NCI-H128 (cell line): ENCODE results near the gene ATG16L1.

Source experiments
- DNase-seq: peaks from one replicate; lab custom pipeline; 2025; ENCODE audit not compliant: unreplicated experiment; lab: John Stamatoyannopoulos, UW

Gene ATG16L1

DNA sequence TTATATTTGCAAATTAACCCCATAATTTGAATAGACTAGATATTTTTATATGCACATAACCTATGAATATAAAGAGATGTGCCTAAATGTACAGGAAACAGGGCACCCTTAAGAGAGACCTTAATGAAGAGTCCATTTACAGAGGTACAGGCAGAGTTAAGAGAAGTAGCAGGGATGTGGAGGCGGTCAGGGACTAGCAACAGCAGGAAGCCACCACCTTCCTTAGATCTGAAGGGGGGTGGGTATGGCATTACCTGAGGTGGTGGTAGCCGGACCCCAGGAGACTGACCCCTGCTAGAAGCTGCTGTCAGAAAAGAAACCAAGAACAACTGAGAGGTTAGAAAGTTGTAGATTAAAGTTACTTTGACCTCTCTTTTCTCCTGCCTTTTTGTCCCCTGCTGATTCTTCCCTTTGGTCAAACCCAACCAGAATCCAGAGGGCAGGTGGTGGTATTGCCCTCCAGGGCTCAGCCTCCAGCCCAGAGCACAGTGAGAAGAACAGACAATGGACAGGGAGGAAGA is 24.9 kb upstream of the ATG16L1 start:
- DNase-seq, result no peak

DNA sequence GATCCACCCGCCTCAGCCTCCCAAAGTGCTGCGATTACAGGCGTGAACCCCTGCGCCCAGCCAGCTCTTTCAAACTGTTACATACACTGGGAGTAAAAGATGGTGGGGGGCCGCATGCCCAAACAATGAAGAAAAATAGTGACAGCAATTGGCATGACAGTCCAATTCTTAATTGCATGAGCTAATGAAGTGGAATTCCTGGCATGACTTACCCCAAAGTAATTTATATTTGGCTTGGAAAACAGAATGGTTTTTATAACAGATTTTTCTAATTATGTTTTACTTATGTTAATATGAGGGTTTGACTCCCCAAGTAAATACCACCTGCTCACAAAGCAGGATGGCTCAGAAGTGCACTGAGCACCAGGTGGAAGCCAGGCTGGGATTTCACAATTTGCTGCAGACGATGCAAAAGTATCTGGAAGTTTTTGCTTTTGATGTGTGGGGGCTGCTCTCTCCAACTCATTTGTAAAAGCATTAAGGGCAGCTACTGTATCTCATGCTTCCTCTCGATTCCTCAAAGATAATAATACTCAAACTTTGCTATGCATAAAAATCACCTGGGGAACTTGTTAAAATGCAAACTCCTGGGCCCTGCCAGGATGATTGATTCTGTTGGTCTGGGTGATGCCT is 24.0 kb upstream of the ATG16L1 start:
- DNase-seq, result no peak

DNA sequence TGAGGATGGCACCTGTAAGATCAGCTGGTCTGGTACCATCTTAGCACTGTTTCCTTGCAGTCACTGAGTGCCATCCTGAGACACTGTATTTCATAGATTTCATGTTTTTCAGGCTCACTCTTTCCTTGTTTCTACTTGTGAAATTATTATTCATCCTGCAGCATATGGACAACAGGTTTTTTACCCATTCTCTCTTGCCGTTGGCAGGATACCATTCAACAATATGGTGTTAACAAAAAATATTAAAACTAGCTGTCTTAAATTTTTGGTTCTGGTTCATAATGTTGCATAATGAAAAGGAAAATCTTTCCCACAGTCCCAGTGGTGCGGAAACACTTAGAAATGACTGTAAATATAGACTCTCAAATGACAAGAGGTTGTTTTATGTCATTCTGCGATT is 23.1 kb upstream of the ATG16L1 start:
- DNase-seq, result no peak

DNA sequence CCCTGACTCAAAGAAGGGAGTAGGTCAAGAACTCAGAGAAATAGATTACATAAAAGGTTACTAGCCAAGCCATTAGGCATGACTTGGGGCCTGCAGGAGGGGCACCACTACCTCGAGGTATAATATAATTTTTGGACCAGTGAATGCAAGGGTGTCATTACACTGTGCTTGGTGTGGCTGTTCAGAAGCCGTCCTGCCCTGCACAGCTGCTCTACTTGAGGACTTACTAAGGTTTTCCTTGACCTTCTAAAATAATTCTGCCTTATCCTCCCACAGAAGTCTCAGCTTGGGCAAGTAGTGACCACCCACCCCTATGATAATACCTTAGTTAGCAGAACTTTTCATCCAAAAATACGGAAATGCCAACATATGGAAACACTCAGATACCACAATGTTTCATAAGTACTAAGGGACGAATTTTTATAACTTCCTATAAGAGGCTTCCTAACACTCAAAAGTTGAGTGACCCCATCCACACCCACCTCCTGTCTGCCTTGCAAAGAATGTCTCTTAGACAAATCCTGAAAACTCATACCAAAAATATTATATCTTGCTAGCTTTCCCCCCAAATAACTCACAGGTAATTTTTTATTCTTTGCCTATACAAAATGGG is 17.7 kb upstream of the ATG16L1 start:
- no peak for DNase-seq

DNA sequence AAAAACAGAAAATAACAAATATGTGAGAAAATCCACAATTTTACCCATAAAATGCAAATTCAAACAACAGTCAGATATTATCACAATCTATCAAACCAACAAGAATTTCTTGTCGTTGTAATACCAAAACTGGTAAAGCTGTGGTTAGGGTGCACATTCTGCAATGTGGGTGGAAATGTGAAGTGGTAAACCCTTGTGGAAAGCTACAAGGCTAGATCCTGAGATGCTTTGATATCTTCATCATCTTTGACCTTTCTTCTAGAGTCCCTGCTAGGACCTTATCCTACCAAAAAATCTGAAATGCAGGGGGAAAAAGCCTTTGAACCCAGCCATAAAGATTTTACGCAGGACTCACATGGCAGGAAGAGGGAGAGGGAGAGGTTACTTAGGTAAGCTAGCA is 17.2 kb upstream of the ATG16L1 start:
- no peak for DNase-seq

DNA sequence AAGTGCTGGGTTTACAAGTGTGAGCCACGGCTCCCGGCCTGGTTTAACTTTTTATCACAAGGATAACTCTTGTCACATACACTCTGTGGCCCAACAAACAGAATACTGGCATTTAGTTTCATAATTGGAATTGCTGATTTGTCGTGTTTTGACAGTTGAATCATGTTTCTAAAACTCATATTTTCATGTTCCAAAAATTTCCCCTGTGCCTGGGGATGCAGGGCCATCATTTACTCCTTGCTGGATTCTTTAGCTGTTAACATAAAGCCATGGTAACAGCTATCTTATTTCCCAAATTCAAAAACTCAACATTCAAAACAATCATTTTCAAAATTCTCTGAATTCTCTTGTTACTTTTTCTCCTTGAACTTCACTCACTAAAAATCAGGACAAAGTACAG is 16.5 kb upstream of the ATG16L1 start:
- no peak for DNase-seq

DNA sequence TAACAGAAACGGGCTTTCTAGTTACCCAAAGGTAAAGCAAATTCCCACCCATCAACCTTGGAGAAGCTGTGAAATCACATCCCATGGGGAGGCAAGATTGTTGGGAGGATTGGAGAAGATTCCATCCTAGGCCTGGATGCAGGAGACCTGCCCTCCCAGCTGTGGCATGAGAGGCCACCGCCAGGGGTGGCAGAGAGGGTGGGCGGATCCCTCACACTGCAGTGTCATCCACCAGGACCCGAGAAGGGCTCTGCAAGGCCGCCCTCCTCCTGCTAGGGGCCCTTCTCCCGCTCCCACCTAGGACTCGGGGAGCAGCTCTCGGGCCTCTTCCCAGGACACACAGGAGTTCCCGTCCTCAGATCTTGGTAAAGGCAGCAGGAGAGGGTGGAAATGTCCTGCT is 15.5 kb upstream of the ATG16L1 start:
- no peak for DNase-seq

DNA sequence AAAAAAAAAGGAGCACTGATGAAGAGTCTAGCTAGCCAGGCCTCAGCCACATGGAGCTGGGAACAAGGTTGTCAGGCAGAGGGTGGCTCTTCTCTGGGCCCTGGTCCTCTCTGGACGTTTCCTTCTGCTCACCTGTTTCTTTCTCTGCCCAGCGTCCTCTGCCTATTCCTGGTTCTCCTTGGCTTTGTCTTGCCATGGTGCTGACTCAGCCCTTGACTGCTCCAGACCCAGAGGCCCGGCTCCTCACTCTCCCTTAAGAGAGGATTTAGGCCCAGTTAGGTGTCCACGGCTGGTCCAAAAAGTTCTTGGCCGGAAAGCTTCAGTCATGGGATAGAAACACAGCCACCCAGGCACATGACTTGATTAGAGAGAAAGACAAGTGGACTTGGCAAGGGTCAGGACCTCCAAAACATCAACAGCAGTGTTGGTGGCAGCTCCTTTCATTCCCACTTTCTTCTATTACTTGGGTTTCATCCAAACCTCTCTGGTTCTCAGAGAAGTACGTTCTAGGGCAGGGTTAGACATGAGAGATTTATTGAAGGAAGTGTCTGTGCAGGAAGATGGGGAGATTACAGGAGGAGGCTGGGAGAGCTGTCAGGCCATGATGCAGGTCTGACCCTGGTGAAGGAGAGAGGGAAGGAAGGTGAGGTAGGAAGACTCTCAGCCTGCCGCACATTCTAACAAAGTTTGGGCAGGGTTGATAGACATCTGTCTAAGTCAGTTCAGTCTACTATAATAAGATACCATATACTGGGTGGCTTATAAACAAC is 14.5 kb upstream of the ATG16L1 start:
- DNase-seq, result no peak

DNA sequence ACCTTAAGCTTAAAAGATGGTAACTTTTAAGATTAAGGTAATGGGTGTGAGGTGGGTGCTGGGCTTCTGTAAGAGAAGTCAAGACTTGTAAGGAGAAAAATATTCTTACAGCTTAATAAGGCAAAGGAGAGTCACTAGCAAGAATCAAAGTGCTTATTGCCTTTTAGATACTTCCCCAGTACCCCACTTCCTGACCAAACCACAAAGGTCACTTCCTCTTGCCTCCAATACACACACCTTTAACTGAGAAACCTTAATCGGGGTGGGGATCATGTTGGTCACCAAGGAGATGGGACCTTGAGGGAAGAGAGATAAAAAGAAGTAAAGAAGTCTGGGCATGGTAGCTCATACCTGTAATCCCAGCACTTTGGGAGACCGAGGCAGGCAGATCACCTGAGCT is 10.6 kb upstream of the ATG16L1 start:
- DNase-seq, result no peak

DNA sequence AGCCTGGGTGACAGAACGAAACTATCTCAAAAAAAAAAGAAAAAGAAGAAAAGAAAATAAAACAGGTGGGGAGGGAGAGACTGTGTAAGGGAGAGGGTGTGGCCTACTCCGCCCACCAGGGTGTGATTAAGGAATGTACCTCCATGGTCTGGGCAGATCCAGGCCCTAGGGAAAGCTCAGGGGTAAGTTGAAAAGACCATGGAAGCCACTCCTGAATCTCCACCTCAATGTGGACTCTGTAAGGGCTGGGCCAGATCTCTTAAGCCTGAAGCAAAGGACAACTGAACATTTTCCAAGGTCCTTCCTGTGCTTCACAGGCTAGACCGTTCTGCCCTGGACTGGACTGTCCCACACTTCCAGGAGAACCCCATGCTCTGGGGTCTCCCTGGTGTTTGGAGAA is 9.7 kb upstream of the ATG16L1 start:
- no peak for DNase-seq

DNA sequence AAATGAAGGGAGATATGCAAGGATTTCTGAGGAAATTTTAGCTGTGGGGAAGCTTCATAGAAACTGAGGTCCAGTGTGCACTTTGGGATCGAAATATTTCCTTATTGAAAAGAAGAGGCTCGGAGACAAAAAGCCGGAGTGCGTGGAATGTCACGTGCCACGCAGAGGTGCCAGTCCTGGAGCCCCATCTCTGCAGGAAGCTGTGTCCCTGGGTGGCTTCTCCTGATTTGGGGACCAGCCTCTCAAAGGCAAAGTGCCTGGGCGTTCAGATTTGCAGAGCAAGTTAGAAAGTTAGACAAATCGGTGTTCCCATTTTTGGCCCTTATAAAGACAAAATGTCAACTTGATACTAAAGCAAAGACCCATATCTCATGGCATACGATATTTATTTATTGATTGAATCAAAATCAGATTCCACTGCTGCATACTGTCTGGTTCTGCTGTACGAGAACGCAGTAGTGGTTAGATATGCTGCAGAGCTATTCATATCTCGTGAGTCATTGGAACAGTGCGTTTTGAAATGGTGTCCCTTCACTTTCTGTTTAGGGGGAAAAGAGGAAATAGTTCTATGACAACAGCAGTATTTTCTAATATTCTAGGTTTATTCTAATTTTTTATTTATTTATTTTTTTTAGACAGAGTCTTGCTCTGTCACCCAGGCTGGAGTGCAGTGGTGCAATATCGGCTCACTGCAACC is 9.1 kb upstream of the ATG16L1 start:
- no peak for DNase-seq

DNA sequence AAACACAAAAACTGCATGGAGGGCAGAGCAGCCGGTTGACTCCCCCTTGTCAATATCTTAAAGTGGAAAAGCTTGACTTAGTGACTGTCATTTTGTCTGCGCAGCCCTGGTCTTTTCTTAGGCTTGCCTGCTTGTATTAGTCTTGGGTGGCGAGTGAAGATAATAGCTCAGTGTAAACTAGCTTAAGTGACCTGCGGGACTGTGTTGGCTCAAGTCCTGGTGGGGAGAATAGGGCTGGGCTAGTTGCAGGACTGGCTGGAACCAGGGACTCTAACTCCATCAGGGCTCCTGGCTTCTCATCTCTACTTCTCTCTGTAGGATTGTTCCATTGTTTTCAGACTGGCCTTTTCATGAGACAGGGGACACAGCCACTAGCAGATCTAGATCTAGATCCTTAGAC is 8.1 kb upstream of the ATG16L1 start:
- no peak for DNase-seq

DNA sequence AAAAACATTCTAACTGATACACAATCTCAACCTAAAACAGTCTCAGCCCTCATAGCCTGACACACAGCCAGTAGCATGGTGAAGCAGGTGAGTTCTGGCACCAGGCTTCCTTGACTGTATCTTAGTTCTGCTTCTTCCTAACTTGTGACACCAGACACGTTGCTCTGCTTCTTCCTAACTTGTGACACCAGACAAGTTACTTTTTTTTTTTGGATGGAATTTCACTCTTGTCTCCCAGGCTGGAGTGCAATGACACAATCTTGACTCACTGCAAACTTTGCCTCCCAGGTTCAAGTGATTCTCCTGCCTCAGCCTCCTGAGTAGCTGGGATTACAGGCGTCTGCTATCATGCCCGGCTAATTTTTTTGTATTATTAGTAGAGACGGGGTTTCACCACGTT is 6.7 kb upstream of the ATG16L1 start:
- DNase-seq, result no peak

DNA sequence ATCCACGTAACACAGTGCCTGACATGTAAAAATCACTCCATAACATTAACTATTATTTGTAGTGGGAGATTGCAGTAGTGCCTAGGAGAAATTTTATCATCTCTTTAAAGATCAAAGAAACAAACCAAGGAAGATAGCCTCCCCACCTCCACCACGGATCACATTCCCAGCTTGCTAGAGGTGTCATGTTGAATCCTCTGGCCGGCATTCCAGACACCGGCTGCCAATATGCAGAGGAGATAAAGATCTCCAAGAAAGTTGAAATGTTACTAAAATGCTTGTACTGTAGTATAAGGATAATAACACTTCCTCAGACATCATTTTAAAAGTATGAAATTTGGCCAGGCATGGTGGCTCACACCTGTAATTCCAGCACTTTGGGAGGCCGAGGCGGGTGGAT is 6.1 kb upstream of the ATG16L1 start:
- no peak for DNase-seq

DNA sequence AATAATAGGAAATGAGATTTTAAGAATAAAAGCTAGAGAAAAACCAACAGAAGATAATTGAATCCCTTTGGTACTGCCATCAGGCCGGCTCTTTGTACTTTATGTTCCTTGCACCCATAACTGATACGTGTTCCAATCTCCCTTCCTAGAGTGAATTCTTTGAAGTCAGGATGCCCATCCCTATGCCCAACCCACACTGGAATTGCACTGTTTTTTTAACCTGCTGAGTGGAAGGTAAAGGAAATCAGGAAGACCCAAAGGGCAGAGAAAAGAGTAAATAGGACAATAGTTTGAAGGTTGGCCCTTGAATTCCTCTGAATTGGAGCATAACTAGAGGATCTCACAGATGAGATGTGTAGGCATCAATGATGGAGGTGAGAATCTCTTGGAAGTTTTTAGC is 4.4 kb upstream of the ATG16L1 start:
- no peak for DNase-seq

DNA sequence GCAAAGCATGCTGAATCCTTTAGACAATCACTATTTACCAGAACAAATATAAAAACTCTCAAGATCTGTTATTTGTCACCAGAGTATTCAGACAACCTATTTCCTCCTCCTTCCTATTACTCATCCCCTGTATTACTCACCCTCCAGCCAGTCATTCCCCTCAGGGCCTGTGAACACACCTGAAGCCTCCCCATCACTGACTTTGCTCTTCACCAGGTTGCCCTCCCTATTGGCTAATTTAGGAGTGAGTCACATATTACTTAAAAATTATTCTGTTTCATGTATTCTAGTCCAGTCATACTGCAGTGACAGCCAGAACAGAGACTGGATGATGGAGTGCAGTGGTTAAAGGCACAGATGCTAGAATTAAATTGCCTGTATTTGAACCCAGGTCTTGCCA is 3.7 kb upstream of the ATG16L1 start:
- DNase-seq, result no peak

DNA sequence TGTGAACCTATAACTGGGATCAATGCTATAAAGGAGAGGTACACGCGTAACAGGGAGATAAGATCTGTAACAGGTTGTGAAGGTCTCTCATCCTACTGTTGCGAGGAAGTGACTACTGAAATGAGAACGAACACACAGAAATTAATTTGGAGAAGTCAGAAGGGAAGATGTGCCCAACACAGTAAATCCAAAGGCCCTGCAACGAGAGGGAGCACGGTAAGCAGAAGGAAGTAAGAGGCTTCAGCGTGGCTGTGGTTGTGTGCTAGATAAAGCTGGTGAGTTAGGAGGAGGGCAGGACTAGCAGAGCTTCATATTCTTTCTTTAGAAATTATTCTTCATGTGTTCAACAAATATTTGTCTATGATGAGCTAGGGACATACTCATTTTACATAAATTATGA is 2.5 kb upstream of the ATG16L1 start:
- no peak for DNase-seq

DNA sequence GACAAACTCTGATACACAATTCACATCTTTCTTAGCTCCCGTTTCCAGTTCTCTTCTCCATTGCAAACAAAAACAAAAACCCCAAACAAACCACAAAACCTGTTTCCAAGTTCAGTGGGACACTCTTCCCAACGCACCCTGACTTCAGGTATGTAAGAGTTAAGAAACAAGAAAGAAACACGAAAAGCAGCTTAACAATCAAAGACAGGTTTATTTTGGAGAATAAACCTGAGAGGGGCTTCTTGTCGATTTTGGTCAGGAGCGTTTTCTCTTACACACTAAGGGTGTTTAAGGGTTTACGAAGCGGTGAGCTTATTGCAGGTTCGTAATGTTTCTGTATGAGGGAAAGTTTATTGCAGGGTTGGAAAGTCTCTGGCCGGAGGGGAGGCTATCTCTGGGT is 905 bp upstream of the ATG16L1 start:
- no peak for DNase-seq

DNA sequence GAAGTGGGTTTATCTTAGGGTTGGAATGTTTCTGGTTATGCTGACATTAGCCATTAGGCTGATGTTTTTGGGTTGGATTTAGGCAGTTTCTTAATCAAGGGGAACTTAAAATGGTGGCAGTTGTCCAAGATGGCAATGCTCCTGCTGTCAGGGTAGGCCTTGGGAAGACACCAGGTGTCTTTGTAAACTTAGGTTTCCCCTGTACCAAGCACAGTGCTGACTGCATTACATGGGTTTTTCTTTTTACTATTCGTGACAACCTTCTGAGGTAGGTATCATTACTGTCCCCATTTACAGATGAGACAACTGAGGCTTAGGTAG is 528 bp upstream of the ATG16L1 start:
- no peak for DNase-seq

DNA sequence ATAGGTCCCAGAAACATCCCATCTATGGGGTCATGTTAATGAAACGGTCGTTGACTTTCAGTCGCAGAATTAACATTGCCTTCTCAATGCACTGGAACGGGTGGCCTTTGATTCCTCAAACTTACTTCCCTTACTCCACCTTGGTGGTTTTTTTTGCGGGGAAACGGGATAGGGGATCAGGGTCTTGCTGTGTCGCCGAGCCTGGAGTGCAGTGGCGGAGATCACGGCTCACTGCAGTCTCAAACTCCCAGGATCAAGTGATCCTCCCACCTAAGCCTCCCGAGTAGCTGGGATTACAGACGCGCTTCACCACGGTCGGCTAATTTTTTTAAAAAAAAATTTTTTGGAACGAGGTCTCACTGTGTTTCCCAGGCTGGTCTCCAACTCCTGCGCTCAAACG is 754 bp downstream of the ATG16L1 start:
- DNase-seq, result no peak

DNA sequence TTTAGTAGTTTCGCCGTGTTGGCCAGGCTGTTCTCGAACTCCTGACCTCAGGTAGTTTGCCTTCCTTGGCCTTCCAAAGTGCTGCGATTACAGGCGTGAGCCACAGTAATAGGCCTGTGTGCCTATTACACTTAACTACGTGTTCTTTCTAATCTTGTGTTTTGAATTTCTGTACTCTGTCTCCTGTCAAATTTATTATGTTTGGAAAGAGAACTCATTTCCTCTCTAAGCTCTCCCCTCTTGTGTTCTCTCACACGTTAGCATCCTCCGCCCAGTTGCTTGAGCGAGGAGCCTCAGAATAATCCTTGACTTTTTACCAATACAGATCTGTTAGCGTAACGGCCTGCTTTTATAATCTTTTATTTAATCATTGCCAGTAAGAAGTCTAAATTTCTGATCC is 3.7 kb downstream of the ATG16L1 start:
- DNase-seq, result no peak

DNA sequence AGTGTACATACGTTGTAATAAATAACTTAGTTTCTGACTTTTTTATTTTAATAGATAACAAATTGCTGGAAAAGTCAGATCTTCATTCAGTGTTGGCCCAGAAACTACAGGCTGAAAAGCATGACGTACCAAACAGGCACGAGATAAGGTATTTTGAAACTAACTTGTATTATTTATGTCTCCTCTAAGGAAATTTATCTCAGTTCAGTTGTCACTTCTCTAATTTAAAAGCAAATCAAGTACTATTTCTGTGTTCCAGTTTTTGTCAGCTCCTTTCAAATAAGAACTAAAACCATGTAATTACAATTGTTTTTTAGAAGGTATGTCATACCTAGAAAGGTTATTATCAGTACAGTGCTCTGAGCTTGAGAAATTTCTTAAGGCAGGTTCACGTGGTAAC is 4.6 kb downstream of the ATG16L1 start:
- no peak for DNase-seq
